RWPE2 (cell line): ENCODE measurements around the gene ERRFI1.
A peak's percentile ranks its signal among the peaks of the same experiment; 100 is the strongest.

Source experiments
- ATAC-seq: fragments of 200-7000 bp; cut with Tn5 transposase; 3 replicates; pipeline ENCODE4 v1.9.1; 2021; ENCODE audit warnings: low read depth
- DNase-seq: peaks from one replicate; pipeline ENCODE4 v3.0.0-alpha.2; 2020; ENCODE audit warnings: low spot score
- H3K27ac ChIP-seq: fragments of 450-650 bp; 2 replicates; pipeline ENCODE4 v1.5.1; 2017; ENCODE audit warnings: mild to moderate bottlenecking; ENCODE audit not compliant: poor library complexity, severe bottlenecking
- H3K27me3 ChIP-seq: fragments of 250-450 bp; sonication (Bioruptor Pico); 2 replicates; pipeline ENCODE4 v1.5.1; 2021; ENCODE audit warnings: mild to moderate bottlenecking, moderate library complexity; ENCODE audit not compliant: insufficient read depth, poor library complexity, severe bottlenecking
- H3K36me3 ChIP-seq: fragments of 250-450 bp; sonication (Bioruptor Pico); 2 replicates; pipeline ENCODE4 v1.5.1; 2020; ENCODE audit warnings: low read depth, mild to moderate bottlenecking, moderate library complexity
- H3K4me1 ChIP-seq: fragments of 250-450 bp; sonication (Bioruptor Pico); 2 replicates; pipeline ENCODE4 v1.5.1; 2021; ENCODE audit warnings: mild to moderate bottlenecking, moderate library complexity; ENCODE audit not compliant: insufficient read depth, poor library complexity, severe bottlenecking
- H3K4me3 ChIP-seq: fragments of 250-450 bp; sonication (Bioruptor Pico); 2 replicates; pipeline ENCODE4 v1.5.1; 2021; ENCODE audit warnings: mild to moderate bottlenecking, moderate library complexity; ENCODE audit not compliant: severe bottlenecking
- H3K9me3 ChIP-seq: fragments of 250-450 bp; sonication (Bioruptor Pico); 2 replicates; pipeline ENCODE4 v1.5.1; 2021; ENCODE audit warnings: mild to moderate bottlenecking, moderate library complexity; ENCODE audit not compliant: severe bottlenecking
- TF ChIP-seq, protein P1 (sequence below): fragments of 450-650 bp; IDR thresholded peaks from one replicate; pipeline ENCODE4 v1.5.1; 2017; ENCODE audit warnings: mild to moderate bottlenecking, moderate library complexity; ENCODE audit not compliant: poor library complexity, severe bottlenecking

ERRFI1 gene

GRCh38 chr1:8047686-8048445, 21.8 kb upstream of the ERRFI1 start:
- peaks cover 42% of the 10 kb centered on the region for H3K4me1 ChIP-seq
- no peaks in the 10 kb centered on the region for H3K9me3 ChIP-seq
- TF ChIP-seq, protein P1, sequence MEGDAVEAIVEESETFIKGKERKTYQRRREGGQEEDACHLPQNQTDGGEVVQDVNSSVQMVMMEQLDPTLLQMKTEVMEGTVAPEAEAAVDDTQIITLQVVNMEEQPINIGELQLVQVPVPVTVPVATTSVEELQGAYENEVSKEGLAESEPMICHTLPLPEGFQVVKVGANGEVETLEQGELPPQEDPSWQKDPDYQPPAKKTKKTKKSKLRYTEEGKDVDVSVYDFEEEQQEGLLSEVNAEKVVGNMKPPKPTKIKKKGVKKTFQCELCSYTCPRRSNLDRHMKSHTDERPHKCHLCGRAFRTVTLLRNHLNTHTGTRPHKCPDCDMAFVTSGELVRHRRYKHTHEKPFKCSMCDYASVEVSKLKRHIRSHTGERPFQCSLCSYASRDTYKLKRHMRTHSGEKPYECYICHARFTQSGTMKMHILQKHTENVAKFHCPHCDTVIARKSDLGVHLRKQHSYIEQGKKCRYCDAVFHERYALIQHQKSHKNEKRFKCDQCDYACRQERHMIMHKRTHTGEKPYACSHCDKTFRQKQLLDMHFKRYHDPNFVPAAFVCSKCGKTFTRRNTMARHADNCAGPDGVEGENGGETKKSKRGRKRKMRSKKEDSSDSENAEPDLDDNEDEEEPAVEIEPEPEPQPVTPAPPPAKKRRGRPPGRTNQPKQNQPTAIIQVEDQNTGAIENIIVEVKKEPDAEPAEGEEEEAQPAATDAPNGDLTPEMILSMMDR: no peak
- peak overlapping the region; percentile 96 for H3K27ac ChIP-seq
- DNase-seq (no peak), ATAC-seq (peak; percentile 67)
- H3K4me3 ChIP-seq: no peak overlapping the region
- no peaks in the 10 kb centered on the region for H3K27me3 ChIP-seq
- no peaks in the 10 kb centered on the region for H3K36me3 ChIP-seq

DNA sequence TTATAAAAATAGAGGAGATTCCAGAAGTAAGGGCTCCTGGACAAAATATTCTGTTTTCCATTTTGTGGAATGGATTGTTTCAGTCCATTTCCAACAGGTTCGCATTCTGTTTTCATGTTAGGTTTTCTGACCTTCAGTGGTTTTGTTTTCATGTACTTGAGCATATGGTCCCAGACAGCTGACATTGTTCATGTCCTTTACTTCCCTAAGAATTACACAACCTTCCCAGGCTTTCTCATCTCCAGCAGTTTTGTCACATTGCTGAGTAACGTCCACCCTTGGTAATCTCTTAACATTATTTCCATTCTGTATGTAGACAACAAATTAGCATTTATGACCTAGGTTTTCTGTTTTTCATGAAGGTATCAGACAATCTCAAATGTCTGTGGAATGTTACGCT, 21.0 kb upstream of the ERRFI1 start:
- ATAC-seq (no peak), DNase-seq (no peak)
- Histone ChIP-seq H3K4me3 (no peak overlapping the region), H3K36me3 (no peaks in the 10 kb centered on the region), H3K9me3 (peaks cover 3% of the 10 kb centered on the region), H3K27ac (peak overlapping the region; percentile 96), H3K27me3 (no peaks in the 10 kb centered on the region), H3K4me1 (peaks cover 42% of the 10 kb centered on the region)
- TF ChIP-seq, protein P1: no peak

- no peak overlapping the region for H3K4me3 ChIP-seq
Measured at GRCh38 chr1:8046391-8046790, 20.3 kb upstream of the ERRFI1 start.

DNA sequence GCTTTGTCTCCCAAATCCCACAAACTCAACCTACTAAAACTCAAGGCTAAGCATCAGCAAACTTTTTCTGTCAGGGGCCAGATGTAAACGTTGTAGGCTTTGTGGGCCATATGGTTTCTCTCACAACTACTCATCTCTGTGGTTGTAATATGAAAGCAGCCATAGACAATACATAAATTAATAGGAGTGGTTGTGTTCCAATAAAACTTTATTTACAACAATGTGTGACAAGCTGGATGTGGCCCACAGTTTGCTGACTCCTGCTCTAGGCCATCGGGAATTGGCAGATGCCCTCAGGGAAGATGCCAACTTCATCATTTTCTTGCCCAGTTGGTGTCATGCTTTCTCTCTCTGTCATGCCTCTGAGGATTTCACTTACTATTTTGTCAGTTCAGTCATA, 17.5 kb upstream of the ERRFI1 start:
- Histone ChIP-seq H3K4me1 (peaks cover 52% of the 10 kb centered on the region), H3K36me3 (no peaks in the 10 kb centered on the region), H3K4me3 (no peak overlapping the region), H3K27me3 (no peaks in the 10 kb centered on the region), H3K9me3 (peaks cover 3% of the 10 kb centered on the region), H3K27ac (peak overlapping the region; percentile 96)
- DNase-seq (no peak), ATAC-seq (no peak)
- TF ChIP-seq, protein P1: no peak

More at GRCh38 chr1:8046391-8046790, 20.3 kb upstream of the ERRFI1 start:
- TF ChIP-seq, protein P1: no peak
- H3K36me3 ChIP-seq: no peaks in the 10 kb centered on the region
- peaks cover 43% of the 10 kb centered on the region for H3K4me1 ChIP-seq
- DNase-seq: no peak
- peaks cover 3% of the 10 kb centered on the region for H3K9me3 ChIP-seq
- H3K27me3 ChIP-seq: no peaks in the 10 kb centered on the region
- ATAC-seq: no peak
- peak overlapping the region; percentile 96 for H3K27ac ChIP-seq

DNA sequence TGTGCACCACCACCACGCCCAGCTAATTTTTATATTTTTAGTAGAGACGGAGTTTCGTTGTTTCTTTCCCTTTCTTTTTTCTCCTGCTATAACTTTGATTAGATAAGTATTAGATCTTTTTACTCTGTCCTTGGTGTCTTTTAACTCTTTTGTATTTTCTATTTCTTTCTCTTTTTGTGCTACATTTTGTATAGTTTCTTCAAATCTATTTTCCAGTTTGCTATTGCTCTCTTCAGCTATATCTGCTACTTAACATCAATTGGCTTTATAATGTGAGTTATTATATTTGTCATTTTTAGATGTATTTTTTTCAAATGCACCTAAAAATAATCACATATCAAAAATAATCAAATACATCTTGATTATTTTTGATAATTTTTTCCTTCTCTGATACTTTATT, 16.0 kb upstream of the ERRFI1 start:
- TF ChIP-seq, protein P1: no peak
- Histone ChIP-seq H3K27ac (peak overlapping the region; percentile 82), H3K9me3 (peaks cover 3% of the 10 kb centered on the region), H3K27me3 (no peaks in the 10 kb centered on the region), H3K4me3 (no peak overlapping the region), H3K4me1 (peaks cover 37% of the 10 kb centered on the region), H3K36me3 (no peaks in the 10 kb centered on the region)
- ATAC-seq (no peak), DNase-seq (no peak)
